EH (cell line): Measurements from ENCODE around the gene DSCAML1.

ENCODE experiments used
- DNase-seq: peaks from one replicate; pipeline ENCODE4 v3.0.0-alpha.2; 2015; ENCODE audit warnings: low read depth

DSCAML1 gene

GRCh38 chr11:117426941-117427340, 370.1 kb downstream of the DSCAML1 start:
- DNase-seq: no peak

GRCh38 chr11:117426297-117426685, 370.7 kb downstream of the DSCAML1 start:
- peak; percentile 60 for DNase-seq

- no peak for DNase-seq
Measured at GRCh38 chr11:117425679-117426296, 371.2 kb downstream of the DSCAML1 start.

- DNase-seq: peak; percentile 3
Measured at GRCh38 chr11:117424781-117425180, 372.2 kb downstream of the DSCAML1 start.

DNA sequence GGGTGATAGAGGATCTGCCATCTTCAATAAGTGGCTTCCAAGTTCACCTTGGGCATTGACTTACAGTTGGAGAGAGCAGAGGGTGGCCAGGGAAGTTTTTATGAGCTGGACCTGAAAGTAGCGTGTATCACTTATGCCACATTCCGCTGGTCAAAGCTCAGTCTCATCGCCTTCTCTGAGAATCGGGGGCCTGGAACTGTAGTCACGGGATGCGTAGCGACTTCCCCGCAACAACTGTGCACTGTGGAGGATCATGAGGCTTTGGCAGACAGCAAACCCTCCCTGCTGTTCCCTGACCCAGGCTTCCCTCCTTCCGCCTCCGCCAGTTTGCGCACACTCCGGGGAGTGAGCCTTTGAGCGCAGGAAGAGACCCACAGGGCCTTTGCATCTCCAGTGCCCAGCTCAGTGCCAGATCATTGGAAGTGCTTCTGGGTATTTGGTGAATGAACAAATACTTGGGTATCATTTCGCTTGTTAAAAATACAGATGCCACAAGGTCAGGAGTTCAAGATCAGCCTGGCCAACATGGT, 373.9 kb downstream of the DSCAML1 start:
- no peak for DNase-seq

DNA sequence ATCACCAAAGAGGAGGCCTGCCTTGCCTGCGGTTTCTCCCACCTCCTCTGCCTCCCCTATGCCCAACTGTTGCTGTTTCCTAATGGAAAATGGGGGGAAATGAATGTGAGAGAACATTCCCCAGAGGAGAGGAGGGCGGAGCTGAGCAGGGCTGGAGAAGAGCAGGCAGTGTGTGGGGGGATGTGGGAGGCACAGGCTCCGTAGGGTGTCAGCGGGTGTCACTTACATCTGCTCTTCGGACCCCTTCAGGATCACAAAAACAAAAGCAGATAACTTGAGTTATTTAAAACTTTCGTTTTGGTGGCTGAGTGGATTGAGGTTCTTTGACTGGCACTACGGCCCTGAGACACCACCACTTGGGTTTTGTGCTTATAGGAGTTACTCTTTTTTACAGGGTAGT, 375.5 kb downstream of the DSCAML1 start:
- DNase-seq: no peak

GRCh38 chr11:117421041-117421440, 376.0 kb downstream of the DSCAML1 start:
- DNase-seq: peak; percentile 6

DNA sequence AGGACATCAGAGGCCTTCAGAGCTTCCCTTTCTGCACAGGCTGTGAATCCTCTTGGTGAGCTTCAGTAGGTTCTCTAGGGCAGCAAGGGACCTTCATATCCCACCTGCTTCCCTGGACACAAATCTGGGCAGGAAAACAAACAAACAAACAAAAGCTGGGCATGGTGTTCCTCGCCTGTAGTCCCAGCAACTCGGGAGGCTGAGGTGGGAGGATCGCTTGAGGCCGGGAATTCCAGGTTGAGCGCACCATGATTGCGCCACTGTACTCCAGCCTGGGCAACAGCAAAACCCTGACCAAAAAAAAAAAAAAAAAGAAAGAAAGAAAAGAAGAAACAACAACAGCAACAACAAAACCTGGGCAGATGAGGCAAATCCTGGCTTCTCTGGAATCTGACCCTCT, 376.4 kb downstream of the DSCAML1 start:
- DNase-seq: no peak

- DNase-seq: no peak
Measured at GRCh38 chr11:117420143-117420485, 376.9 kb downstream of the DSCAML1 start.

GRCh38 chr11:117419482-117420142, 377.4 kb downstream of the DSCAML1 start:
- DNase-seq: peak; percentile 40

- no peak for DNase-seq
Measured at GRCh38 chr11:117418737-117419481, 378.1 kb downstream of the DSCAML1 start.

- no peak for DNase-seq
Measured at GRCh38 chr11:117417856-117418255, 379.2 kb downstream of the DSCAML1 start.

DNA sequence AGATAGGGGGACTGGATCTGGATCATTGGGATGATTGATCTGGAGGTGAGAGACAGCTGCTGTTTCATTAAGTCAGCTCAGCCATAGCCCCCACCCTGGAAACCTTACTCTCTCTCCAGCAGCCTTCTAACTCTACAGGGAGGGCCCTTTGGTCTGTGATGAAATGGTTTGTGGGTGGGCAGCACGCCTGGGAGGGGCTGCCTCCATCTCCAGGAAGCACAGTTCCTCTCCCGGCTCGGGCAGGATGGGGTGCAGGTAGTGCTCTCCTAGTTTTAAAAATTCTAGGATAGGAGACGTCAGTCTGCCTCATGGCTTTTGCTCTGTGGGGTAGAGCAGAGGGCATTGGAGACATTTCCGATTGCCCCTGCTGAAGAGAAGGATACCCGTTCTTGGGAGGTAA, 379.7 kb downstream of the DSCAML1 start:
- DNase-seq: no peak

GRCh38 chr11:117415358-117415896, 381.6 kb downstream of the DSCAML1 start:
- DNase-seq: no peak

DNA sequence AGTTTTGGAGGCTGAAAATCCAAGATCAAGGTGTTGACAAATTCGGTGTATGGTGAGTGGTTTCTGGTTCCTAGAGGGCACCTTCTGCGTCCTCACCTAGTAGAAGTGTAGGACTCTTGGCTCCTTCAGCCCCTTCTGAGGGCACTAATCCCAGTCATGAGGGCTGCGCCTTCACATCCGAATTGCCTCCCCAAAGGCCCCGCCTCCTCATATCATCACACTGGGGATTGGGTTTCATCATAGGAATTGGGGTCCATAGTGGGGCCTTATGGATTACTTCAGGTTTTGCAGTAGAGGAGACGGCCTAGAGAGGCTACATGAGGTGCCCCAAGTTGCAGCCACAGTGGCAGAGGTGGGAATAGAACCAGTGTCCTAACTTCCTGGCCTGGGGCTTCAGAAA, 382.3 kb downstream of the DSCAML1 start:
- DNase-seq: no peak

- DNase-seq: no peak
Measured at GRCh38 chr11:117413616-117414015, 383.4 kb downstream of the DSCAML1 start.

DNA sequence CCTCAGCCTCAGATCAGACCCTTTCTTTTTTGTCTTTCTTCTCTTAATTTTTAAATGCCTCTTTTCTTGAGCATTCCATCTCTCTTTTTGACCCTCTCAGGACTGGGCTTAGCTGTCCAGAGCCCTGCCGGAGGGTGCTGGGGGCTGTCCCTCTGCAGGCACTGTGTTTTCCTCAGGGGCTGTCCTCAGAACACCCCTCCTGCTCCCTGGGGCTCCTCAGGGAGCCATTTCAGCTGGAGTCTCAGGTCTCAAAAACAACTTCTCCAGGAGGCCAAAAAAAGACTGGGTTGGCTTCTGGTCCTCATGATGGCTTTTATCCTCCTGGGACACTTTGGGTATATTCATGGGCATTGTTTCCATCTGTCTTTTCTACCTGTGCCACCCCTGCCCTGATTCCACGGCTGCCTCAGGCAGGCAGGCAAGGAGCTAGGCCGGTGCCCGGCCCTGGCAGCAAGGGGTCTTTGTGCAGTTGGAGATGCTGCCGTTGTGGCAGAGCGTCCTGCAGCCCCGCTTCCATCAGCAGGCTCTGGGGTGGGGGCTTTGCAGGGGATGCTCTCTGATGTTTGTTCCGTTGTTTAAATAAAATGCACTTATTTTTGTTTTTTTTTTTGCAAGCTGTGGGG, 384.3 kb downstream of the DSCAML1 start:
- no peak for DNase-seq

DNA sequence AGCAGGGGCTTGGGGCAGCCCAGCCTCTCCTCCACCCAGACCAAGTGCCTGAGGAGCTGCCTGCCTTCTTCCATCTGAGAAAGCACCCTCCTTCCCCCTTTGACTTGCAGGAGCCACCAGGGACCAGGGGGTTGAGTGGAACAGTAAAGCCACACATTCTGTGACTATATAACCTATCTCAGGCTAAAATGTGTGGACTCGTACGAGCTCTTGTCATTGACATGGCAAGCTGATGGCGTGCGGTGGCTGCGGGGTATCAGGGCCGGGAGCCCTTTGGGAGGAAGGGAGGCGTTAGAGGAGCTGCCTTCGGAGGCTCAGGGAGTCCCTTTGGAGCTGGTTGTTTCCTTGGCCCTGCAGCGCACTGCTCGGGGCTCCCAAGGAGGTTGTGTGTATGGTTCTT, 384.8 kb downstream of the DSCAML1 start:
- no peak for DNase-seq

GRCh38 chr11:117411736-117412135, 385.3 kb downstream of the DSCAML1 start:
- DNase-seq: no peak

GRCh38 chr11:117410861-117411710, 385.9 kb downstream of the DSCAML1 start:
- DNase-seq: no peak

GRCh38 chr11:117410238-117410637, 386.8 kb downstream of the DSCAML1 start:
- no peak for DNase-seq
